ENCODE data around the gene CAMKK2.
A peak's percentile ranks its signal among the peaks of the same experiment; 100 is the strongest.
"Not testable (repeated sequence)": the region's sequence is repeated elsewhere in the genome, so short reads cannot be mapped to it uniquely, and the experiment has no call there.

Gene CAMKK2

GRCh38 chr12:121228919-121229665 lies 67.4 kb downstream of the CAMKK2 start:
- no peak overlapping the region for H2AFZ ChIP-seq (ENCODE audit: low read depth, low read length)
- H2BK15ac ChIP-seq (ENCODE audit: low read depth, poor library complexity, severe bottlenecking), result no peak overlapping the region
- no peak overlapping the region for H3K4me2 ChIP-seq (ENCODE audit: low read length, poor library complexity, severe bottlenecking)
- WGBS, result 98% methylated on average over 24 of the region's 24 CpGs
- no peak overlapping the region for H3K18ac ChIP-seq (ENCODE audit: low read depth in 1 of 2, low read length in 2 of 2)
- no peak for DNase-seq
- H2BK120ac ChIP-seq (ENCODE audit: low read depth, low read length), result no peak overlapping the region
- H3K36me3 ChIP-seq (ENCODE audit: control insufficient read depth in 1 of 2, insufficient read depth in 2 of 2, low read depth in 1 of 2, low read length in 2 of 2), result peaks cover 19 to 27% of the 10 kb centered on the region in 2 experiments
- no peak overlapping the region for H3K4me3 ChIP-seq (ENCODE audit: insufficient read depth in 1 of 2, low read depth in 1 of 2, low read length in 2 of 2)
- no peak overlapping the region for H2BK5ac ChIP-seq (ENCODE audit: low read depth, low read length, poor library complexity, severe bottlenecking)
- H3K4ac ChIP-seq (ENCODE audit: low read depth in 1 of 2, low read length in 2 of 2), result no peak overlapping the region
- H3K27ac ChIP-seq (ENCODE audit: low read length, poor library complexity, severe bottlenecking), result no peak overlapping the region
- H3K9ac ChIP-seq (ENCODE audit: low read length), result peak overlapping the region; percentile 22
- H3K14ac ChIP-seq (ENCODE audit: low read length in 2 of 2), result no peak overlapping the region
- H4K8ac ChIP-seq (ENCODE audit: low read length), result no peak overlapping the region
- no peak overlapping the region for H2BK12ac ChIP-seq (ENCODE audit: low read length in 2 of 2)
- no peak overlapping the region for H4K91ac ChIP-seq (ENCODE audit: low read length)
- no peak overlapping the region for H3K23ac ChIP-seq (ENCODE audit: low read length in 2 of 2)
- H3K27me3 ChIP-seq (ENCODE audit: control insufficient read depth in 1 of 2, insufficient read depth in 1 of 2, low read length in 2 of 2), result no peaks in the 10 kb centered on the region
- no peaks in the 10 kb centered on the region for H3K79me1 ChIP-seq (replicated peaks; ENCODE audit: low read length, poor library complexity, severe bottlenecking)
- no peak overlapping the region for H2AK5ac ChIP-seq (ENCODE audit: low read length, severe bottlenecking)
- H3K9me3 ChIP-seq (ENCODE audit: control insufficient read depth, low read length), result no peaks in the 10 kb centered on the region
- peaks cover 5% of the 10 kb centered on the region for H3K4me1 ChIP-seq (ENCODE audit: control insufficient read depth, insufficient read depth, low read depth, low read length)

GRCh38 chr12:121227294-121227693 lies 69.2 kb downstream of the CAMKK2 start:
- no peak overlapping the region for H3K4me2 ChIP-seq (ENCODE audit: low read length, poor library complexity, severe bottlenecking)
- no peak overlapping the region for H2BK5ac ChIP-seq (ENCODE audit: low read depth, low read length, poor library complexity, severe bottlenecking)
- no peaks in the 10 kb centered on the region for H3K4me1 ChIP-seq (ENCODE audit: control insufficient read depth, insufficient read depth, low read depth, low read length)
- DNase-seq, result no peak
- H3K4me3 ChIP-seq (ENCODE audit: insufficient read depth in 1 of 2, low read depth in 1 of 2, low read length in 2 of 2), result no peak overlapping the region
- no peak overlapping the region for H3K27ac ChIP-seq (ENCODE audit: low read length, poor library complexity, severe bottlenecking)
- no peak overlapping the region for H4K91ac ChIP-seq (ENCODE audit: low read length)
- no peak overlapping the region for H3K9ac ChIP-seq (ENCODE audit: low read length)
- no peak overlapping the region for H2BK12ac ChIP-seq (ENCODE audit: low read length in 2 of 2)
- H3K14ac ChIP-seq (ENCODE audit: low read length in 2 of 2), result no peak overlapping the region
- no peak overlapping the region for H3K23ac ChIP-seq (ENCODE audit: low read length in 2 of 2)
- H3K4ac ChIP-seq (ENCODE audit: low read depth in 1 of 2, low read length in 2 of 2), result no peak overlapping the region
- no peak overlapping the region for H2BK120ac ChIP-seq (ENCODE audit: low read depth, low read length)
- no peak overlapping the region for H4K8ac ChIP-seq (ENCODE audit: low read length)
- H3K79me1 ChIP-seq (replicated peaks; ENCODE audit: low read length, poor library complexity, severe bottlenecking), result no peaks in the 10 kb centered on the region
- WGBS, result 94% methylated on average over 9 of the region's 9 CpGs
- no peaks in the 10 kb centered on the region for H3K9me3 ChIP-seq (ENCODE audit: control insufficient read depth, low read length)
- H2AFZ ChIP-seq (ENCODE audit: low read depth, low read length), result no peak overlapping the region
- no peak overlapping the region for H3K18ac ChIP-seq (ENCODE audit: low read depth in 1 of 2, low read length in 2 of 2)
- no peaks in the 10 kb centered on the region for H3K27me3 ChIP-seq (ENCODE audit: control insufficient read depth in 1 of 2, insufficient read depth in 1 of 2, low read length in 2 of 2)
- H2AK5ac ChIP-seq (ENCODE audit: low read length, severe bottlenecking), result no peak overlapping the region
- no peak overlapping the region for H2BK15ac ChIP-seq (ENCODE audit: low read depth, poor library complexity, severe bottlenecking)
- H3K36me3 ChIP-seq (ENCODE audit: control insufficient read depth in 1 of 2, insufficient read depth in 2 of 2, low read depth in 1 of 2, low read length in 2 of 2), result peaks cover 8 to 17% of the 10 kb centered on the region in 2 experiments

GRCh38 chr12:121226871-121227270 lies 69.6 kb downstream of the CAMKK2 start:
- not testable (repeated sequence) for H2BK120ac ChIP-seq (ENCODE audit: low read depth, low read length); H3K9ac ChIP-seq (ENCODE audit: low read length); H3K9me3 ChIP-seq (ENCODE audit: control insufficient read depth, low read length); H3K79me1 ChIP-seq (replicated peaks; ENCODE audit: low read length, poor library complexity, severe bottlenecking); H4K8ac ChIP-seq (ENCODE audit: low read length); H3K4me3 ChIP-seq (ENCODE audit: insufficient read depth in 1 of 2, low read depth in 1 of 2, low read length in 2 of 2); H3K18ac ChIP-seq (ENCODE audit: low read depth in 1 of 2, low read length in 2 of 2); H3K14ac ChIP-seq (ENCODE audit: low read length in 2 of 2); DNase-seq; H2AFZ ChIP-seq (ENCODE audit: low read depth, low read length); H4K91ac ChIP-seq (ENCODE audit: low read length); H2BK15ac ChIP-seq (ENCODE audit: low read depth, poor library complexity, severe bottlenecking); H3K4ac ChIP-seq (ENCODE audit: low read depth in 1 of 2, low read length in 2 of 2); H3K27ac ChIP-seq (ENCODE audit: low read length, poor library complexity, severe bottlenecking); H2AK5ac ChIP-seq (ENCODE audit: low read length, severe bottlenecking); H2BK5ac ChIP-seq (ENCODE audit: low read depth, low read length, poor library complexity, severe bottlenecking); H3K23ac ChIP-seq (ENCODE audit: low read length in 2 of 2); H3K4me1 ChIP-seq (ENCODE audit: control insufficient read depth, insufficient read depth, low read depth, low read length); H3K27me3 ChIP-seq (ENCODE audit: control insufficient read depth in 1 of 2, insufficient read depth in 1 of 2, low read length in 2 of 2); H3K4me2 ChIP-seq (ENCODE audit: low read length, poor library complexity, severe bottlenecking); H2BK12ac ChIP-seq (ENCODE audit: low read length in 2 of 2)
- WGBS, result 94% methylated on average over 8 of the region's 8 CpGs
- peaks cover 8 to 16% of the 10 kb centered on the region in 2 experiments for H3K36me3 ChIP-seq (ENCODE audit: control insufficient read depth in 1 of 2, insufficient read depth in 2 of 2, low read depth in 1 of 2, low read length in 2 of 2)

- 100% methylated on average over 5 of the region's 8 CpGs for WGBS
- DNase-seq, result no peak
- H3K9me3 ChIP-seq (ENCODE audit: control insufficient read depth, low read length), result no peaks in the 10 kb centered on the region
These were observed 70.1 kb downstream of the CAMKK2 start for GRCh38 chr12:121226399-121226798.

More at GRCh38 chr12:121226399-121226798, 70.1 kb downstream of the CAMKK2 start:
- Histone ChIP-seq H3K27me3 (ENCODE audit: control insufficient read depth in 1 of 2, insufficient read depth in 1 of 2, low read length in 2 of 2) (no peaks in the 10 kb centered on the region), H3K9ac (ENCODE audit: low read length) (no peak overlapping the region), H2BK5ac (ENCODE audit: low read depth, low read length, poor library complexity, severe bottlenecking) (no peak overlapping the region), H3K23ac (ENCODE audit: low read length in 2 of 2) (no peak overlapping the region), H2AFZ (ENCODE audit: low read depth, low read length) (no peak overlapping the region), H3K4me1 (ENCODE audit: control insufficient read depth, insufficient read depth, low read depth, low read length) (no peaks in the 10 kb centered on the region), H4K8ac (ENCODE audit: low read length) (no peak overlapping the region), H2BK15ac (ENCODE audit: low read depth, poor library complexity, severe bottlenecking) (no peak overlapping the region), H2AK5ac (ENCODE audit: low read length, severe bottlenecking) (no peak overlapping the region), H4K91ac (ENCODE audit: low read length) (no peak overlapping the region), H3K36me3 (ENCODE audit: control insufficient read depth in 1 of 2, insufficient read depth in 2 of 2, low read depth in 1 of 2, low read length in 2 of 2) (peaks cover 8 to 19% of the 10 kb centered on the region in 2 experiments), H3K14ac (ENCODE audit: low read length in 2 of 2) (no peak overlapping the region), H2BK12ac (ENCODE audit: low read length in 2 of 2) (no peak overlapping the region), H3K4ac (ENCODE audit: low read depth in 1 of 2, low read length in 2 of 2) (no peak overlapping the region), H3K27ac (ENCODE audit: low read length, poor library complexity, severe bottlenecking) (no peak overlapping the region), H3K4me2 (ENCODE audit: low read length, poor library complexity, severe bottlenecking) (no peak overlapping the region), H2BK120ac (ENCODE audit: low read depth, low read length) (no peak overlapping the region), H3K79me1 (replicated peaks; ENCODE audit: low read length, poor library complexity, severe bottlenecking) (no peaks in the 10 kb centered on the region), H3K4me3 (ENCODE audit: insufficient read depth in 1 of 2, low read depth in 1 of 2, low read length in 2 of 2) (no peak overlapping the region), H3K18ac (ENCODE audit: low read depth in 1 of 2, low read length in 2 of 2) (no peak overlapping the region)

All from mesenchymal stem cell (in vitro differentiated cells and primary cell).